ENCODE results near the gene MIPOL1. TPM values are rescaled to one million over a fixed set of nuclear protein-coding genes. Genes with fewer than 3 reads are reported as not detected.

The MIPOL1 gene
- total and polyA plus RNA-seq, 2 of the 13 experiments (the other 11 are each of a cell fraction or from before 2014, with no cell fraction given) = 8.6 to 34.2 TPM

DNA sequence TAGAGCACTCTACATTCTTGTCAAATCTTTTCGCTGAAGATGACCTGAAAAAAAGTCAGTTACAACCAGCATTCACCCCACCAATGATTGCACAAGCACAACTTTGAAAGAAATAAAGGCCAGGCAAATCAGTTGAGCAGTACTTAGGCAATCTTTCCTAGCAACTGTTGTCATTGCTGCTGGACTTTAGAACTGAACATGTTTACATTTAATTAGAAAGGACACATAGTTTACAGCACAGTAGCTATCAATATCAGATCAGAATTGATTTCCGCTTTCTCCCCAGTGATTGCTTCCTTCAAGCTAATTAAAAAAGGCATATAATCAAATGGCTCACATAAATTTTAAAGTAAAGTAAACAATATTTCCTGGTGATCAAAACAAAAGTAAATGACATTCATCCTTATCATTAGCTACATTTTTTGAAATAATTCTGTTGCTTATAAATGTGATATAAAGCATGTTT is 268.9 kb downstream of the MIPOL1 start (continued):
- TF ChIP-seq, protein P1, sequence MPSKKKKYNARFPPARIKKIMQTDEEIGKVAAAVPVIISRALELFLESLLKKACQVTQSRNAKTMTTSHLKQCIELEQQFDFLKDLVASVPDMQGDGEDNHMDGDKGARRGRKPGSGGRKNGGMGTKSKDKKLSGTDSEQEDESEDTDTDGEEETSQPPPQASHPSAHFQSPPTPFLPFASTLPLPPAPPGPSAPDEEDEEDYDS (CRISPR knock-in tag; IDR thresholded peaks at IDR 0.05) = peak; percentile 88
- TF ChIP-seq CSRNP1 (CRISPR knock-in tag; IDR thresholded peaks at IDR 0.05) (peak; percentile 97), ZBTB7B (CRISPR knock-in tag; IDR thresholded peaks at IDR 0.05) (peak; percentile 96), GTF3A (CRISPR knock-in tag; conservative IDR thresholded peaks at IDR 0.05) (no peak), POLR2AphosphoS2 (IDR thresholded peaks at IDR 0.05; ENCODE audit: low read depth, low read length) (no peak), AGO1 (IDR thresholded peaks at IDR 0.05; ENCODE audit: low read depth, low read length, poor library complexity, severe bottlenecking) (no peak), ZNF510 (CRISPR knock-in tag; IDR thresholded peaks at IDR 0.05; ENCODE audit: low read depth) (peak; percentile 90; the same call in 1 of the 2 replicates), BORCS8-MEF2B (CRISPR knock-in tag; IDR thresholded peaks at IDR 0.05) (no peak; the same call in 1 of the 2 replicates), ZNF761 (CRISPR knock-in tag; conservative IDR thresholded peaks at IDR 0.05) (peak; percentile 97), NFE2 (CRISPR knock-in tag; IDR thresholded peaks at IDR 0.05) (no peak; the same call in 1 of the 2 replicates), KMT2B (CRISPR knock-in tag; IDR thresholded peaks at IDR 0.05) (peak; percentile 81; the same call in 1 of the 2 replicates), ZNF441 (CRISPR knock-in tag; IDR thresholded peaks at IDR 0.05; ENCODE audit: borderline replicate concordance) (peak; percentile 85; the same call in 1 of the 2 replicates), AHR (CRISPR knock-in tag; IDR thresholded peaks at IDR 0.05) (no peak; the same call in 1 of the 2 replicates), TFE3 (CRISPR knock-in tag; IDR thresholded peaks at IDR 0.05) (peak; percentile 91), ZUFSP (CRISPR knock-in tag; IDR thresholded peaks at IDR 0.05; ENCODE audit: borderline replicate concordance) (no peak), EP300 (IDR thresholded peaks at IDR 0.05; ENCODE audit: low read depth in 2 of 2, low read length in 2 of 2) (peak; percentile 100), EP300 (CRISPR knock-in tag; IDR thresholded peaks at IDR 0.05; ENCODE audit: borderline replicate concordance) (peak; percentile 99)
- TF ChIP-seq, protein P2, sequence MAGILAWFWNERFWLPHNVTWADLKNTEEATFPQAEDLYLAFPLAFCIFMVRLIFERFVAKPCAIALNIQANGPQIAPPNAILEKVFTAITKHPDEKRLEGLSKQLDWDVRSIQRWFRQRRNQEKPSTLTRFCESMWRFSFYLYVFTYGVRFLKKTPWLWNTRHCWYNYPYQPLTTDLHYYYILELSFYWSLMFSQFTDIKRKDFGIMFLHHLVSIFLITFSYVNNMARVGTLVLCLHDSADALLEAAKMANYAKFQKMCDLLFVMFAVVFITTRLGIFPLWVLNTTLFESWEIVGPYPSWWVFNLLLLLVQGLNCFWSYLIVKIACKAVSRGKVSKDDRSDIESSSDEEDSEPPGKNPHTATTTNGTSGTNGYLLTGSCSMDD (CRISPR knock-in tag; IDR thresholded peaks at IDR 0.05) = no peak
- TF ChIP-seq, protein P3, sequence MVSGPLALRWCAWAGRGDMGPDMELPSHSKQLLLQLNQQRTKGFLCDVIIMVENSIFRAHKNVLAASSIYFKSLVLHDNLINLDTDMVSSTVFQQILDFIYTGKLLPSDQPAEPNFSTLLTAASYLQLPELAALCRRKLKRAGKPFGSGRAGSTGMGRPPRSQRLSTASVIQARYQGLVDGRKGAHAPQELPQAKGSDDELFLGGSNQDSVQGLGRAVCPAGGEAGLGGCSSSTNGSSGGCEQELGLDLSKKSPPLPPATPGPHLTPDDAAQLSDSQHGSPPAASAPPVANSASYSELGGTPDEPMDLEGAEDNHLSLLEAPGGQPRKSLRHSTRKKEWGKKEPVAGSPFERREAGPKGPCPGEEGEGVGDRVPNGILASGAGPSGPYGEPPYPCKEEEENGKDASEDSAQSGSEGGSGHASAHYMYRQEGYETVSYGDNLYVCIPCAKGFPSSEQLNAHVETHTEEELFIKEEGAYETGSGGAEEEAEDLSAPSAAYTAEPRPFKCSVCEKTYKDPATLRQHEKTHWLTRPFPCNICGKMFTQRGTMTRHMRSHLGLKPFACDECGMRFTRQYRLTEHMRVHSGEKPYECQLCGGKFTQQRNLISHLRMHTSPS (CRISPR knock-in tag; IDR thresholded peaks at IDR 0.05; ENCODE audit: low read depth) = peak; percentile 61; the same call in 1 of the 2 replicates
- TF ChIP-seq, protein P4, sequence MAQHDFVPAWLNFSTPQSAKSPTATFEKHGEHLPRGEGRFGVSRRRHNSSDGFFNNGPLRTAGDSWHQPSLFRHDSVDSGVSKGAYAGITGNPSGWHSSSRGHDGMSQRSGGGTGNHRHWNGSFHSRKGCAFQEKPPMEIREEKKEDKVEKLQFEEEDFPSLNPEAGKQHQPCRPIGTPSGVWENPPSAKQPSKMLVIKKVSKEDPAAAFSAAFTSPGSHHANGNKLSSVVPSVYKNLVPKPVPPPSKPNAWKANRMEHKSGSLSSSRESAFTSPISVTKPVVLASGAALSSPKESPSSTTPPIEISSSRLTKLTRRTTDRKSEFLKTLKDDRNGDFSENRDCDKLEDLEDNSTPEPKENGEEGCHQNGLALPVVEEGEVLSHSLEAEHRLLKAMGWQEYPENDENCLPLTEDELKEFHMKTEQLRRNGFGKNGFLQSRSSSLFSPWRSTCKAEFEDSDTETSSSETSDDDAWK (CRISPR knock-in tag; IDR thresholded peaks at IDR 0.05) = no peak
